ENCODE data around the gene SPIB. TPM values are rescaled to one million over a fixed set of nuclear protein-coding genes. Genes with fewer than 3 reads are reported as not detected.

The SPIB gene
- total and polyA plus RNA-seq, 11 donors: 0.10 to 0.53 (median 0.16) TPM; not detected in 8

- H3K4me1 ChIP-seq: no peaks in the 10 kb centered on the region
Observed at GRCh38 chr19:50444059-50444458, 25.3 kb downstream of the SPIB start.

GRCh38 chr19:50447053-50447452 lies 28.3 kb downstream of the SPIB start:
- WGBS, 4 donors: 79 to 88% (median 83%) methylated on average over 5 of the region's 5 CpGs
- no peaks in the 10 kb centered on the region for H3K36me3 ChIP-seq
- no peak overlapping the region for H3K4me3 ChIP-seq
- ATAC-seq (no peak), DNase-seq (no peak)
- H3K27ac ChIP-seq: no peak overlapping the region
- no peaks in the 10 kb centered on the region for H3K9me3 ChIP-seq
- peaks cover 0 to 12% (median 0%) of the 10 kb centered on the region in 9 donors for H3K27me3 ChIP-seq
- TF ChIP-seq POLR2A (IDR thresholded peaks at IDR 0.05): no peak
- no peak for TF ChIP-seq CTCF (IDR thresholded peaks at IDR 0.05)
- intact Hi-C loops (cut with DNase I): no loop called here
- no peaks in the 10 kb centered on the region for H3K4me1 ChIP-seq

More at GRCh38 chr19:50444059-50444458, 25.3 kb downstream of the SPIB start:
- ATAC-seq: no peak
- H3K4me3 ChIP-seq: no peak overlapping the region
- no peak for TF ChIP-seq POLR2A (IDR thresholded peaks at IDR 0.05)
- no peak for TF ChIP-seq CTCF (IDR thresholded peaks at IDR 0.05)
- no peak for DNase-seq
- intact Hi-C loops (cut with DNase I): no loop called here
- WGBS, 4 donors: 62 to 71% (median 67%) methylated on average over 1 of the region's 1 CpG
- H3K36me3 ChIP-seq: no peaks in the 10 kb centered on the region
- no peaks in the 10 kb centered on the region for H3K9me3 ChIP-seq
- no peak overlapping the region for H3K27ac ChIP-seq
- H3K27me3 ChIP-seq: no peaks in the 10 kb centered on the region

GRCh38 chr19:50447750-50448149 lies 29.0 kb downstream of the SPIB start:
- ATAC-seq: no peak

GRCh38 chr19:50449236-50449899 lies 30.6 kb downstream of the SPIB start:
- Histone ChIP-seq H3K9me3 (no peaks in the 10 kb centered on the region), H3K4me1 (no peaks in the 10 kb centered on the region), H3K36me3 (no peaks in the 10 kb centered on the region), H3K27me3 (peaks cover 0 to 12% (median 0%) of the 10 kb centered on the region in 9 donors), H3K27ac (no peak overlapping the region), H3K4me3 (no peak overlapping the region)
- DNase-seq (no peak), ATAC-seq (no peak)
- intact Hi-C loops (cut with DNase I): no loop called here
- 78 to 86% (median 79%) methylated on average over 10 to 14 of the region's 14 CpGs for WGBS, 4 donors
- no peak for TF ChIP-seq CTCF (IDR thresholded peaks at IDR 0.05)
- no peak for TF ChIP-seq POLR2A (IDR thresholded peaks at IDR 0.05)

More at GRCh38 chr19:50447750-50448149, 29.0 kb downstream of the SPIB start:
- TF ChIP-seq CTCF (IDR thresholded peaks at IDR 0.05) (no peak), POLR2A (IDR thresholded peaks at IDR 0.05) (no peak)
- 92 to 95% (median 94%) methylated on average over 10 of the region's 10 CpGs for WGBS, 4 donors
- no peaks in the 10 kb centered on the region for H3K36me3 ChIP-seq
- H3K9me3 ChIP-seq: no peaks in the 10 kb centered on the region
- DNase-seq: no peak
- no peaks in the 10 kb centered on the region for H3K4me1 ChIP-seq
- no peak overlapping the region for H3K27ac ChIP-seq
- intact Hi-C loops (cut with DNase I): no loop called here
- no peak overlapping the region for H3K4me3 ChIP-seq
- peaks cover 0 to 12% (median 0%) of the 10 kb centered on the region in 9 donors for H3K27me3 ChIP-seq

Data from heart left ventricle (tissue), 16 donors.